HepG2 (cell line): ENCODE measurements around the gene ZNF99.

Source experiments
- CREM ChIP-seq, 2 experiments: sonication (generic) in 1 of 2; formaldehyde crosslinking in 1 of 2; IDR thresholded peaks; 2 replicates each; pipeline versions ENCODE4 v1.4.0 to v1.6.1; 2016 to 2020; ENCODE audit warnings: antibody characterized with exemption in 1 of 2, mild to moderate bottlenecking in 1 of 2, missing genetic modification reagents in 1 of 2
- JUND ChIP-seq: sonication (generic); formaldehyde crosslinking; IDR thresholded peaks from 2 replicates; pipeline ENCODE4 v1.8.0; 2022; ENCODE audit warnings: mild to moderate bottlenecking, missing genetic modification reagents
- POLR2A ChIP-seq, 2 experiments: IDR thresholded peaks; 2 replicates each; pipeline ENCODE4 v1.6.1; 2011; ENCODE audit warnings: low read depth in 2 of 2, low read length in 2 of 2, mild to moderate bottlenecking in 1 of 2, moderate library complexity in 1 of 2; ENCODE audit not compliant: insufficient read depth in 1 of 2
- SRSF4 ChIP-seq: fragments of 200-400 bp; formaldehyde crosslinking; IDR thresholded peaks from one replicate; pipeline ENCODE4 v1.6.1; 2018; ENCODE audit warnings: mild to moderate bottlenecking, low read depth, low read length, moderate library complexity; ENCODE audit not compliant: poor library complexity, severe bottlenecking
- ZBTB7A ChIP-seq: sonication (generic); formaldehyde crosslinking; IDR thresholded peaks from 2 replicates; pipeline ENCODE4 v1.8.0; 2022; ENCODE audit warnings: mild to moderate bottlenecking, missing genetic modification reagents
- ZNF737 ChIP-seq: sonication (generic); formaldehyde crosslinking; IDR thresholded peaks from 2 replicates; pipeline ENCODE4 v1.5.0; 2020; ENCODE audit warnings: missing genetic modification reagents, mild to moderate bottlenecking, borderline replicate concordance
- TF ChIP-seq, protein P1 (sequence below): sonication (generic); formaldehyde crosslinking; IDR thresholded peaks from 2 replicates; pipeline ENCODE4 v1.5.0; 2020; ENCODE audit warnings: mild to moderate bottlenecking, missing genetic modification reagents, moderate library complexity
- TF ChIP-seq, protein P2 (sequence below): sonication (generic); formaldehyde crosslinking; IDR thresholded peaks from 2 replicates; pipeline ENCODE4 v1.9.0; 2021; ENCODE audit warnings: missing genetic modification reagents, borderline replicate concordance
- TF ChIP-seq, protein P3 (sequence below): IDR thresholded peaks from 2 replicates; pipeline ENCODE4 v1.6.1; 2016; ENCODE audit warnings: low read depth

DNA sequence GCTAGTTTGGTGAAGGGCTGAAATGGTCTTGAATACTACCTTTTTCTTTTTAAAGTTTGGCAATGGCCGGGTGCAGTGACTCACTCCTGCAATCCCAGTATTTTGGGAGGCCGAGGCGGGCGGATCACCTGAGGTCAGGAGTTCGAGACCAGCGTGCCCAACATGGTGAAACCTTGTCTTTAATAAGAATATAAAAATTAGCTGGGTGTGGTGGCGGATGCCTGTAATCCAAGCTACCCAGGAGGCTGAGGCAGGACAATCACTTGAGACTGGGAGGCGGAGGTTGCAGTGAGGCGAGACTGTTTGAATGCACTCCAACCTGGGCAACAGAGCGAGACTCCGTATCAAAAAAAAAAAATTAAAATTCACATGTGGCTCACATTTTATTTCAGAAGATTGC is 47.3 kb upstream of the ZNF99 start:
- TF ChIP-seq, protein P1, sequence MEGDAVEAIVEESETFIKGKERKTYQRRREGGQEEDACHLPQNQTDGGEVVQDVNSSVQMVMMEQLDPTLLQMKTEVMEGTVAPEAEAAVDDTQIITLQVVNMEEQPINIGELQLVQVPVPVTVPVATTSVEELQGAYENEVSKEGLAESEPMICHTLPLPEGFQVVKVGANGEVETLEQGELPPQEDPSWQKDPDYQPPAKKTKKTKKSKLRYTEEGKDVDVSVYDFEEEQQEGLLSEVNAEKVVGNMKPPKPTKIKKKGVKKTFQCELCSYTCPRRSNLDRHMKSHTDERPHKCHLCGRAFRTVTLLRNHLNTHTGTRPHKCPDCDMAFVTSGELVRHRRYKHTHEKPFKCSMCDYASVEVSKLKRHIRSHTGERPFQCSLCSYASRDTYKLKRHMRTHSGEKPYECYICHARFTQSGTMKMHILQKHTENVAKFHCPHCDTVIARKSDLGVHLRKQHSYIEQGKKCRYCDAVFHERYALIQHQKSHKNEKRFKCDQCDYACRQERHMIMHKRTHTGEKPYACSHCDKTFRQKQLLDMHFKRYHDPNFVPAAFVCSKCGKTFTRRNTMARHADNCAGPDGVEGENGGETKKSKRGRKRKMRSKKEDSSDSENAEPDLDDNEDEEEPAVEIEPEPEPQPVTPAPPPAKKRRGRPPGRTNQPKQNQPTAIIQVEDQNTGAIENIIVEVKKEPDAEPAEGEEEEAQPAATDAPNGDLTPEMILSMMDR (CRISPR knock-in tag): no peak
- TF ChIP-seq SRSF4 (no peak), ZNF737 (CRISPR knock-in tag) (no peak), POLR2A (IDR thresholded peaks at IDR 0.05; ENCODE audit: insufficient read depth in 1 of 2, low read depth in 2 of 2, low read length in 2 of 2) (no peak), JUND (CRISPR knock-in tag) (no peak), ZBTB7A (CRISPR knock-in tag) (no peak), CREM (IDR thresholded peaks at IDR 0.05) (no peak), CREM (CRISPR knock-in tag; IDR thresholded peaks at IDR 0.05) (no peak)
- TF ChIP-seq, protein P2, sequence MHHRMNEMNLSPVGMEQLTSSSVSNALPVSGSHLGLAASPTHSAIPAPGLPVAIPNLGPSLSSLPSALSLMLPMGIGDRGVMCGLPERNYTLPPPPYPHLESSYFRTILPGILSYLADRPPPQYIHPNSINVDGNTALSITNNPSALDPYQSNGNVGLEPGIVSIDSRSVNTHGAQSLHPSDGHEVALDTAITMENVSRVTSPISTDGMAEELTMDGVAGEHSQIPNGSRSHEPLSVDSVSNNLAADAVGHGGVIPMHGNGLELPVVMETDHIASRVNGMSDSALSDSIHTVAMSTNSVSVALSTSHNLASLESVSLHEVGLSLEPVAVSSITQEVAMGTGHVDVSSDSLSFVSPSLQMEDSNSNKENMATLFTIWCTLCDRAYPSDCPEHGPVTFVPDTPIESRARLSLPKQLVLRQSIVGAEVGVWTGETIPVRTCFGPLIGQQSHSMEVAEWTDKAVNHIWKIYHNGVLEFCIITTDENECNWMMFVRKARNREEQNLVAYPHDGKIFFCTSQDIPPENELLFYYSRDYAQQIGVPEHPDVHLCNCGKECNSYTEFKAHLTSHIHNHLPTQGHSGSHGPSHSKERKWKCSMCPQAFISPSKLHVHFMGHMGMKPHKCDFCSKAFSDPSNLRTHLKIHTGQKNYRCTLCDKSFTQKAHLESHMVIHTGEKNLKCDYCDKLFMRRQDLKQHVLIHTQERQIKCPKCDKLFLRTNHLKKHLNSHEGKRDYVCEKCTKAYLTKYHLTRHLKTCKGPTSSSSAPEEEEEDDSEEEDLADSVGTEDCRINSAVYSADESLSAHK (CRISPR knock-in tag): no peak
- TF ChIP-seq, protein P3, sequence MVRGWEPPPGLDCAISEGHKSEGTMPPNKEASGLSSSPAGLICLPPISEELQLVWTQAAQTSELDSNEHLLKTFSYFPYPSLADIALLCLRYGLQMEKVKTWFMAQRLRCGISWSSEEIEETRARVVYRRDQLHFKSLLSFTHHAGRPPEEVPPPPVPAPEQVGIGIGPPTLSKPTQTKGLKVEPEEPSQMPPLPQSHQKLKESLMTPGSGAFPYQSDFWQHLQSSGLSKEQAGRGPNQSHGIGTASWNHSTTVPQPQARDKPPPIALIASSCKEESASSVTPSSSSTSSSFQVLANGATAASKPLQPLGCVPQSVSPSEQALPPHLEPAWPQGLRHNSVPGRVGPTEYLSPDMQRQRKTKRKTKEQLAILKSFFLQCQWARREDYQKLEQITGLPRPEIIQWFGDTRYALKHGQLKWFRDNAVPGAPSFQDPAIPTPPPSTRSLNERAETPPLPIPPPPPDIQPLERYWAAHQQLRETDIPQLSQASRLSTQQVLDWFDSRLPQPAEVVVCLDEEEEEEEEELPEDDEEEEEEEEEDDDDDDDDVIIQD (CRISPR knock-in tag): no peak
